Fibroblast of lung (primary cell): ENCODE measurements around the gene XCL2. TPM values are rescaled to one million over a fixed set of nuclear protein-coding genes. Genes with fewer than 3 reads are reported as not detected.
"Not testable (repeated sequence)": the region's sequence is repeated elsewhere in the genome, so short reads cannot be mapped to it uniquely, and the experiment has no call there.

Experiments
- DNase-seq, 2 donors: peaks; one replicate each; pipeline versions ENCODE4 v3.0.0 to v3.0.0-alpha.2; 2010; ENCODE audit warnings: low read depth in 2 of 2
- H2AFZ ChIP-seq: 2 replicates; pipeline ENCODE4 v1.5.1; 2012; ENCODE audit warnings: low read length, control low read depth, inconsistent platforms
- H3K27ac ChIP-seq: 2 replicates; pipeline ENCODE4 v1.5.1; 2011; ENCODE audit warnings: low read length, control low read depth; ENCODE audit not compliant: insufficient read depth
- H3K27me3 ChIP-seq: 2 replicates; pipeline ENCODE4 v1.5.1; 2011; ENCODE audit warnings: mild to moderate bottlenecking, low read length; ENCODE audit not compliant: control insufficient read depth, insufficient read depth
- H3K36me3 ChIP-seq: 2 replicates; pipeline ENCODE4 v1.5.1; 2011; ENCODE audit warnings: low read length; ENCODE audit not compliant: control insufficient read depth, insufficient read depth
- H3K4me1 ChIP-seq: 2 replicates; pipeline ENCODE4 v1.5.1; 2011; ENCODE audit warnings: low read length; ENCODE audit not compliant: control insufficient read depth, insufficient read depth; ENCODE audit errors: extremely low read depth
- H3K4me2 ChIP-seq: 2 replicates; pipeline ENCODE4 v1.5.1; 2011; ENCODE audit warnings: low read length, control low read depth; ENCODE audit not compliant: insufficient read depth; ENCODE audit errors: extremely low read depth
- H3K4me3 ChIP-seq, 4 experiments: fragments of 200-600 bp in 1 of 4; sonication (generic) in 1 of 4; replicated peaks in 1 of 4; 2 replicates each; pipeline ENCODE4 v1.5.1; 2011 to 2016; ENCODE audit warnings: low read length in 4 of 4, low read depth in 3 of 4, mild to moderate bottlenecking in 3 of 4, control low read depth in 2 of 4, inconsistent platforms in 1 of 4, mixed read lengths in 1 of 4; ENCODE audit not compliant: insufficient read depth in 1 of 4; ENCODE audit errors: control extremely low read depth in 1 of 4
- H3K79me2 ChIP-seq: 2 replicates; pipeline ENCODE4 v1.5.1; 2012; ENCODE audit warnings: mild to moderate bottlenecking, low read length, inconsistent platforms; ENCODE audit not compliant: control insufficient read depth, insufficient read depth
- H3K9ac ChIP-seq: 2 replicates; pipeline ENCODE4 v1.5.1; 2011; ENCODE audit warnings: mild to moderate bottlenecking, low read length, control low read depth; ENCODE audit not compliant: insufficient read depth
- H3K9me3 ChIP-seq: 2 replicates; pipeline ENCODE4 v1.5.1; 2012; ENCODE audit warnings: low read depth, low read length; ENCODE audit not compliant: control insufficient read depth, insufficient read depth
- H4K20me1 ChIP-seq: 2 replicates; pipeline ENCODE4 v1.5.1; 2011; ENCODE audit warnings: low read length; ENCODE audit not compliant: control insufficient read depth, insufficient read depth; ENCODE audit errors: extremely low read depth
- EZH2 ChIP-seq: IDR thresholded peaks from 2 replicates; pipeline ENCODE4 v1.5.1; 2012; ENCODE audit warnings: low read length, control low read depth, mild to moderate bottlenecking; ENCODE audit errors: missing control alignments
- polyA plus RNA-seq, 2 donors: library from polyadenylated mRNA; depleted of rRNA in 1 of 2; stranded (reverse) in 1 of 2; unstranded in 1 of 2; fragments of >200 nt; gene quantifications; 2 replicates each; pipeline ENCODE4 v1.2.1, GENCODE V29; 2011 to 2012; ENCODE audit warnings: missing spikeins in 1 of 2
- total RNA-seq: library from RNA; depleted of rRNA; stranded (reverse); fragments of >200 nt; gene quantifications from 2 replicates; pipeline ENCODE4 v1.2.1, GENCODE V29; 2014
- TF ChIP-seq, protein P1 (sequence below), 2 donors: IDR thresholded peaks in 1 of 2; conservative IDR thresholded peaks in 1 of 2; 1 replicate in 1 of 2; 2 replicates in 1 of 2; pipeline ENCODE4 v1.5.1; 2011 to 2012; ENCODE audit warnings: low read length in 2 of 2, control low read depth in 1 of 2, inconsistent platforms in 1 of 2, low read depth in 1 of 2, mild to moderate bottlenecking in 1 of 2

The XCL2 gene
- total and polyA plus RNA-seq, 2 donors (not counting 1 experiment from before 2014, with no cell fraction given) = not detected

DNA sequence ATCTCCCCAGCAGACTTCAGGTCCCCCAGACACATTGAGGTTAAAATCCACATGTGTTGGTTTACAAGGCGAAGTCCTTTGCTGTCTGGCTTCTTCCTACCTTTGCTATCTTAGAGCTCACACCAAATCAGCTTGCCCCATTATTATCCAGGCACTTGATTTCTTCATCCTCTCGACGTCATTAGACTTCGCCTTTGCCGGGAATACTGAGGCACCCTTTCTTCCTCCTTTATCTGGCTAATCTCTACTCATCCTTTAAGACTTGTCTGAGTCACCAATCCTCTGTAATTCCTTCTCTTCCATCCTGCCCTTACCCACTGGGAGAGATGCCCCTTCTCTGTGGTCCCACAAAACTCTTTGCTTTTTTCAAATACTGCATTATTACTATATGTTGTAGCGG is 9.2 kb upstream of the XCL2 start:
- Histone ChIP-seq H3K4me2 (no peak overlapping the region), H3K9me3 (no peaks in the 10 kb centered on the region), H3K4me1 (no peaks in the 10 kb centered on the region), H2AFZ (no peak overlapping the region), H3K27ac (no peak overlapping the region), H3K36me3 (no peaks in the 10 kb centered on the region), H3K27me3 (no peaks in the 10 kb centered on the region), H4K20me1 (no peaks in the 10 kb centered on the region), H3K9ac (no peak overlapping the region), H3K4me3 (no peak overlapping the region), H3K79me2 (no peaks in the 10 kb centered on the region)
- no peak for DNase-seq
- TF ChIP-seq, protein P1, sequence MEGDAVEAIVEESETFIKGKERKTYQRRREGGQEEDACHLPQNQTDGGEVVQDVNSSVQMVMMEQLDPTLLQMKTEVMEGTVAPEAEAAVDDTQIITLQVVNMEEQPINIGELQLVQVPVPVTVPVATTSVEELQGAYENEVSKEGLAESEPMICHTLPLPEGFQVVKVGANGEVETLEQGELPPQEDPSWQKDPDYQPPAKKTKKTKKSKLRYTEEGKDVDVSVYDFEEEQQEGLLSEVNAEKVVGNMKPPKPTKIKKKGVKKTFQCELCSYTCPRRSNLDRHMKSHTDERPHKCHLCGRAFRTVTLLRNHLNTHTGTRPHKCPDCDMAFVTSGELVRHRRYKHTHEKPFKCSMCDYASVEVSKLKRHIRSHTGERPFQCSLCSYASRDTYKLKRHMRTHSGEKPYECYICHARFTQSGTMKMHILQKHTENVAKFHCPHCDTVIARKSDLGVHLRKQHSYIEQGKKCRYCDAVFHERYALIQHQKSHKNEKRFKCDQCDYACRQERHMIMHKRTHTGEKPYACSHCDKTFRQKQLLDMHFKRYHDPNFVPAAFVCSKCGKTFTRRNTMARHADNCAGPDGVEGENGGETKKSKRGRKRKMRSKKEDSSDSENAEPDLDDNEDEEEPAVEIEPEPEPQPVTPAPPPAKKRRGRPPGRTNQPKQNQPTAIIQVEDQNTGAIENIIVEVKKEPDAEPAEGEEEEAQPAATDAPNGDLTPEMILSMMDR (conservative IDR thresholded peaks at IDR 0.05 in 1 of 2, IDR thresholded peaks at IDR 0.05 in 1 of 2; ENCODE audit: low read depth in 1 of 2, low read length in 2 of 2) = no peak
- TF ChIP-seq EZH2 = no peak

DNA sequence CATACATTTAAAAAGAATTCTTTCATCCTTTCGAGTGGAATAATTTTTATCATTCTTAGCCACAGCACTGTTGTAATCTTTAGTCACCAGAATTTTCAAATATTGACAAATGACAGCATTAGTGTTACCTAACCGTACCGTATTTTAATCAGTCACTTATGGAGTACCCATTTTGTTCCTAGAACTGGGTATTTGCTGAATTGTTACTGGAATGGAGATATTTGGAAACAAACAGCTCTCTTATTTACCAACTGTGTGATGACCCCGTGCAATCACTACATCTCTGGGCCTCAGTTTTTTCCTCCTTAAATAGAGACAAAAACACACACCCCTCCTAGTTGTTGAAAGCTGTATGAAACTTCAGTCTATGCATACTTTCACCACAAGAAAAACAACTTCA is 7.9 kb upstream of the XCL2 start:
- DNase-seq = no peak
- no peak for TF ChIP-seq EZH2
- TF ChIP-seq, protein P1 (conservative IDR thresholded peaks at IDR 0.05 in 1 of 2, IDR thresholded peaks at IDR 0.05 in 1 of 2; ENCODE audit: low read depth in 1 of 2, low read length in 2 of 2) = no peak

DNA sequence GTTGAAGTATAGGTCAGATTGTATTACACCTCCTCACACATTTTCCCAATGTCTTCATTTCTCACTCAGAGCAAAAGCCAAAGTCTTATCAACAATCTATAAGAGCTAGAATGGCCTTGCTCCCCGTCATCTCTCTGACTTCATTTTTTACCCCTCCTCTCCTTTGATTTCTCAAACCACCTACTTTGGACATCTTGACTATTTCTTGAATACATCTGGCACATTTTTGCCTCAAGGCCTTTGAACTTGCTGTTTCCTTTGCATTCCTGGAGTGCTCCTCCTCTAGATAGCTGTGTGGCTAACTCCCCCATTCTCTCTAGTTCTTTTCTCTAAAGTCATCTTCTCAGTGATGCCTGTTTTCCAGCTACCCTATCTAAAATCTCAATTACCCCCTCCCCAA is 7.2 kb upstream of the XCL2 start:
- H3K27ac ChIP-seq = no peak overlapping the region
- H3K9me3 ChIP-seq = no peaks in the 10 kb centered on the region
- H3K4me2 ChIP-seq = no peak overlapping the region
- H3K9ac ChIP-seq = no peak overlapping the region
- no peak overlapping the region for H3K4me3 ChIP-seq
- no peak for TF ChIP-seq EZH2
- TF ChIP-seq, protein P1 (conservative IDR thresholded peaks at IDR 0.05 in 1 of 2, IDR thresholded peaks at IDR 0.05 in 1 of 2; ENCODE audit: low read depth in 1 of 2, low read length in 2 of 2) = no peak
- peak in 1 of 2 donors; percentile 27 for DNase-seq
- H3K27me3 ChIP-seq = no peaks in the 10 kb centered on the region
- no peaks in the 10 kb centered on the region for H3K79me2 ChIP-seq
- no peaks in the 10 kb centered on the region for H3K36me3 ChIP-seq
- no peaks in the 10 kb centered on the region for H3K4me1 ChIP-seq
- no peaks in the 10 kb centered on the region for H4K20me1 ChIP-seq
- H2AFZ ChIP-seq = no peak overlapping the region

More for the DNA sequence above, 7.9 kb upstream of the XCL2 start:
- no peaks in the 10 kb centered on the region for H3K27me3 ChIP-seq
- H3K4me2 ChIP-seq = no peak overlapping the region
- no peaks in the 10 kb centered on the region for H3K79me2 ChIP-seq
- no peak overlapping the region for H3K9ac ChIP-seq
- H4K20me1 ChIP-seq = no peaks in the 10 kb centered on the region
- no peaks in the 10 kb centered on the region for H3K36me3 ChIP-seq
- H3K27ac ChIP-seq = no peak overlapping the region
- H2AFZ ChIP-seq = no peak overlapping the region
- H3K4me3 ChIP-seq = no peak overlapping the region
- H3K9me3 ChIP-seq = no peaks in the 10 kb centered on the region
- H3K4me1 ChIP-seq = no peaks in the 10 kb centered on the region

DNA sequence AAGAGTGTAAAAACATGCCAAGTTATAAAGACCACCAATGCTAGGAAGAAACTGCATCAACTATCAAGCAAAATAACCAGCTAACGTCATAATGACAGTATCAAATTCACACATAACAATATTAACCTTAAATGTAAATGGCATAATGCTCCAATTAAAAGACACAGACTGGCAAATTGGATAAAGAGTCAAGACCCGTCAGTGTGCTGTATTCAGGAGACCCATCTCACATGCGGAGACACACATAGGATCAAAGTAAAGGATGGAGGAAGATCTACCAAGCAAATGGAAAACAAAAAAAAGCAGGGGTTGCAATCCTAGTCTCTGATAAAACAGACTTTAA is 2.7 kb upstream of the XCL2 start:
- H3K27ac ChIP-seq, H4K20me1 ChIP-seq, H3K9ac ChIP-seq, DNase-seq, H3K36me3 ChIP-seq, H2AFZ ChIP-seq, H3K4me1 ChIP-seq, H3K4me3 ChIP-seq, H3K79me2 ChIP-seq, H3K4me2 ChIP-seq, H3K27me3 ChIP-seq, H3K9me3 ChIP-seq: not testable (repeated sequence)
